GM12872 (cell line): ENCODE data around the gene TMEM61.

Source experiments
- CTCF ChIP-seq: IDR thresholded peaks from 3 replicates; pipeline ENCODE4 v1.5.1; 2011; ENCODE audit warnings: low read depth, mild to moderate bottlenecking, low read length, moderate library complexity; ENCODE audit not compliant: insufficient read depth

TMEM61 gene

GRCh38 chr1:54980528-54981241 is at the start of gene TMEM61:
Gene TMEM61, plus strand, starts transcription at chr1:54980628. Its CDS starts 438 bp downstream, at chr1:54981066.
- TF ChIP-seq CTCF, result no peak

GRCh38 chr1:54931275-54931840 is 49.1 kb upstream of the TMEM61 start:
- TF ChIP-seq CTCF, result no peak

- TF ChIP-seq CTCF, result no peak
These were observed 45.6 kb upstream of the TMEM61 start for GRCh38 chr1:54934869-54935268.

- TF ChIP-seq CTCF, result no peak
These were observed 43.6 kb upstream of the TMEM61 start for GRCh38 chr1:54936791-54937190.

- no peak for TF ChIP-seq CTCF
These were observed 43.0 kb upstream of the TMEM61 start for GRCh38 chr1:54937469-54937868.

GRCh38 chr1:54938955-54939354 is 41.5 kb upstream of the TMEM61 start:
- peak; percentile 6; the same call in 1 of the 3 replicates for TF ChIP-seq CTCF

GRCh38 chr1:54940042-54940441 is 40.4 kb upstream of the TMEM61 start:
- TF ChIP-seq CTCF, result no peak
